ENCODE results near the gene TLR8. TPM values are rescaled to one million over a fixed set of nuclear protein-coding genes. Genes with fewer than 3 reads are reported as not detected.
A peak's percentile ranks its signal among the peaks of the same experiment; 100 is the strongest.

The TLR8 gene
- total and polyA plus RNA-seq, 10 of the 15 experiments (the other 5 are each of a cell fraction or from before 2014, with no cell fraction given), result 0.04 TPM; not detected in 9

DNA sequence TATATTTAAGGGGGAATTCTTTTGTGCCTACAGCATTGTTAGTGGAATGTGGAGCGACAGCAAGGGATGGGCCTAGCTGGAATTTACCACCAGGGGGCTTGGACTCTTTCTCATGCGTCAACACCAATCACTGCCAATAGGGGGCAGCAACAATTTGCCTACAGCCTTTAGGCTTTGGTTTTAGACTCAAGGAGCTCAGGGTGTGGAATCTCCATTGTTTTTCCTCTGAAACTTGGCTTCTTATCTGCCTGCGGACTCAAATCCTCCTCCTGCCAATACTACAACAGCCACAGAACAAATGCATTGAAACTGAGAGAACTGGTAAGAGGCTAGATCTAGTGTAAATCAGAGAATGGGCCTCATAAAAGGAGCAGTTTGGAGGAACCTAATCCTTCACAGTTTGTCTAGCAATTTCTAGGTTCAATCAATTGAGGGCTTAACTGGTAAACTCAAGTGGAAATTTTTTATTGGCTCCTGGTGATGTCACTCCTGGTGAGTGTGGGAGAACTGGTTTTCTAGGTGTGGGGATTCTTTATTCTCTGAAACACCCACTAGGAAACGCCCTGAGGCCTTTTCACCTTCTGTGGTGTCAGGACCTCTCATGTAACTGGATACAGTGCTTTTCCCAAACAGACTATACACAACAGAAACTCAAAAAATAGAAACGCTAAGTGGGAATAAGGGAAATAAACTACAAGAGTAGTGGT is 40.6 kb downstream of the TLR8 start (continued):
- TF ChIP-seq, protein P1, sequence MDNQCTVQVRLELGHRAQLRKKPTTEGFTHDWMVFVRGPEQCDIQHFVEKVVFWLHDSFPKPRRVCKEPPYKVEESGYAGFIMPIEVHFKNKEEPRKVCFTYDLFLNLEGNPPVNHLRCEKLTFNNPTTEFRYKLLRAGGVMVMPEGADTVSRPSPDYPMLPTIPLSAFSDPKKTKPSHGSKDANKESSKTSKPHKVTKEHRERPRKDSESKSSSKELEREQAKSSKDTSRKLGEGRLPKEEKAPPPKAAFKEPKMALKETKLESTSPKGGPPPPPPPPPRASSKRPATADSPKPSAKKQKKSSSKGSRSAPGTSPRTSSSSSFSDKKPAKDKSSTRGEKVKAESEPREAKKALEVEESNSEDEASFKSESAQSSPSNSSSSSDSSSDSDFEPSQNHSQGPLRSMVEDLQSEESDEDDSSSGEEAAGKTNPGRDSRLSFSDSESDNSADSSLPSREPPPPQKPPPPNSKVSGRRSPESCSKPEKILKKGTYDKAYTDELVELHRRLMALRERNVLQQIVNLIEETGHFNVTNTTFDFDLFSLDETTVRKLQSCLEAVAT (IDR thresholded peaks at IDR 0.05), result peak; percentile 44; the same call in 1 of the 2 replicates
- TF ChIP-seq FOXM1 (IDR thresholded peaks at IDR 0.05; ENCODE audit: low read depth, low read length) (no peak), ZNF207 (IDR thresholded peaks at IDR 0.05; ENCODE audit: borderline replicate concordance) (no peak), GATAD2B (conservative IDR thresholded peaks at IDR 0.05; ENCODE audit: low read depth) (peak; percentile 42; the same call in 1 of the 2 replicates), TAF1 (IDR thresholded peaks at IDR 0.05; ENCODE audit: borderline replicate concordance, low read depth, low read length) (no peak), EZH2 (IDR thresholded peaks at IDR 0.05; ENCODE audit: borderline replicate concordance, control insufficient read depth, low read depth, low read length) (no peak), ZSCAN29 (IDR thresholded peaks at IDR 0.05) (no peak), CHD4 (IDR thresholded peaks at IDR 0.05) (no peak), MYC (IDR thresholded peaks at IDR 0.05; ENCODE audit: insufficient read depth, insufficient read length, insufficient replicate concordance, low read length, severe bottlenecking) (no peak), IKZF2 (IDR thresholded peaks at IDR 0.05) (peak; percentile 76 to 80), RAD51 (IDR thresholded peaks at IDR 0.05) (no peak; the same call in 1 of the 2 replicates), ZBED1 (IDR thresholded peaks at IDR 0.05; ENCODE audit: borderline replicate concordance) (no peak), ATF7 (IDR thresholded peaks at IDR 0.05; ENCODE audit: low read depth) (peak; percentile 83), LARP7 (IDR thresholded peaks at IDR 0.05) (no peak)
- TF ChIP-seq, protein P2, sequence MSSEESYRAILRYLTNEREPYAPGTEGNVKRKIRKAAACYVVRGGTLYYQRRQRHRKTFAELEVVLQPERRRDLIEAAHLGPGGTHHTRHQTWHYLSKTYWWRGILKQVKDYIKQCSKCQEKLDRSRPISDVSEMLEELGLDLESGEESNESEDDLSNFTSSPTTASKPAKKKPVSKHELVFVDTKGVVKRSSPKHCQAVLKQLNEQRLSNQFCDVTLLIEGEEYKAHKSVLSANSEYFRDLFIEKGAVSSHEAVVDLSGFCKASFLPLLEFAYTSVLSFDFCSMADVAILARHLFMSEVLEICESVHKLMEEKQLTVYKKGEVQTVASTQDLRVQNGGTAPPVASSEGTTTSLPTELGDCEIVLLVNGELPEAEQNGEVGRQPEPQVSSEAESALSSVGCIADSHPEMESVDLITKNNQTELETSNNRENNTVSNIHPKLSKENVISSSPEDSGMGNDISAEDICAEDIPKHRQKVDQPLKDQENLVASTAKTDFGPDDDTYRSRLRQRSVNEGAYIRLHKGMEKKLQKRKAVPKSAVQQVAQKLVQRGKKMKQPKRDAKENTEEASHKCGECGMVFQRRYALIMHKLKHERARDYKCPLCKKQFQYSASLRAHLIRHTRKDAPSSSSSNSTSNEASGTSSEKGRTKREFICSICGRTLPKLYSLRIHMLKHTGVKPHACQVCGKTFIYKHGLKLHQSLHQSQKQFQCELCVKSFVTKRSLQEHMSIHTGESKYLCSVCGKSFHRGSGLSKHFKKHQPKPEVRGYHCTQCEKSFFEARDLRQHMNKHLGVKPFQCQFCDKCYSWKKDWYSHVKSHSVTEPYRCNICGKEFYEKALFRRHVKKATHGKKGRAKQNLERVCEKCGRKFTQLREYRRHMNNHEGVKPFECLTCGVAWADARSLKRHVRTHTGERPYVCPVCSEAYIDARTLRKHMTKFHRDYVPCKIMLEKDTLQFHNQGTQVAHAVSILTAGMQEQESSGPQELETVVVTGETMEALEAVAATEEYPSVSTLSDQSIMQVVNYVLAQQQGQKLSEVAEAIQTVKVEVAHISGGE (CRISPR knock-in tag; IDR thresholded peaks at IDR 0.05), result no peak
- TF ChIP-seq, protein P3, sequence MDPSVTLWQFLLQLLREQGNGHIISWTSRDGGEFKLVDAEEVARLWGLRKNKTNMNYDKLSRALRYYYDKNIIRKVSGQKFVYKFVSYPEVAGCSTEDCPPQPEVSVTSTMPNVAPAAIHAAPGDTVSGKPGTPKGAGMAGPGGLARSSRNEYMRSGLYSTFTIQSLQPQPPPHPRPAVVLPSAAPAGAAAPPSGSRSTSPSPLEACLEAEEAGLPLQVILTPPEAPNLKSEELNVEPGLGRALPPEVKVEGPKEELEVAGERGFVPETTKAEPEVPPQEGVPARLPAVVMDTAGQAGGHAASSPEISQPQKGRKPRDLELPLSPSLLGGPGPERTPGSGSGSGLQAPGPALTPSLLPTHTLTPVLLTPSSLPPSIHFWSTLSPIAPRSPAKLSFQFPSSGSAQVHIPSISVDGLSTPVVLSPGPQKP (IDR thresholded peaks at IDR 0.05; ENCODE audit: low read depth, low read length), result no peak
- TF ChIP-seq, protein P4, sequence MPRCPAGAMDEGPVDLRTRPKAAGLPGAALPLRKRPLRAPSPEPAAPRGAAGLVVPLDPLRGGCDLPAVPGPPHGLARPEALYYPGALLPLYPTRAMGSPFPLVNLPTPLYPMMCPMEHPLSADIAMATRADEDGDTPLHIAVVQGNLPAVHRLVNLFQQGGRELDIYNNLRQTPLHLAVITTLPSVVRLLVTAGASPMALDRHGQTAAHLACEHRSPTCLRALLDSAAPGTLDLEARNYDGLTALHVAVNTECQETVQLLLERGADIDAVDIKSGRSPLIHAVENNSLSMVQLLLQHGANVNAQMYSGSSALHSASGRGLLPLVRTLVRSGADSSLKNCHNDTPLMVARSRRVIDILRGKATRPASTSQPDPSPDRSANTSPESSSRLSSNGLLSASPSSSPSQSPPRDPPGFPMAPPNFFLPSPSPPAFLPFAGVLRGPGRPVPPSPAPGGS (IDR thresholded peaks at IDR 0.05; ENCODE audit: borderline replicate concordance, insufficient read depth, low read depth, low read length, poor library complexity, severe bottlenecking), result no peak
- TF ChIP-seq, protein P5, sequence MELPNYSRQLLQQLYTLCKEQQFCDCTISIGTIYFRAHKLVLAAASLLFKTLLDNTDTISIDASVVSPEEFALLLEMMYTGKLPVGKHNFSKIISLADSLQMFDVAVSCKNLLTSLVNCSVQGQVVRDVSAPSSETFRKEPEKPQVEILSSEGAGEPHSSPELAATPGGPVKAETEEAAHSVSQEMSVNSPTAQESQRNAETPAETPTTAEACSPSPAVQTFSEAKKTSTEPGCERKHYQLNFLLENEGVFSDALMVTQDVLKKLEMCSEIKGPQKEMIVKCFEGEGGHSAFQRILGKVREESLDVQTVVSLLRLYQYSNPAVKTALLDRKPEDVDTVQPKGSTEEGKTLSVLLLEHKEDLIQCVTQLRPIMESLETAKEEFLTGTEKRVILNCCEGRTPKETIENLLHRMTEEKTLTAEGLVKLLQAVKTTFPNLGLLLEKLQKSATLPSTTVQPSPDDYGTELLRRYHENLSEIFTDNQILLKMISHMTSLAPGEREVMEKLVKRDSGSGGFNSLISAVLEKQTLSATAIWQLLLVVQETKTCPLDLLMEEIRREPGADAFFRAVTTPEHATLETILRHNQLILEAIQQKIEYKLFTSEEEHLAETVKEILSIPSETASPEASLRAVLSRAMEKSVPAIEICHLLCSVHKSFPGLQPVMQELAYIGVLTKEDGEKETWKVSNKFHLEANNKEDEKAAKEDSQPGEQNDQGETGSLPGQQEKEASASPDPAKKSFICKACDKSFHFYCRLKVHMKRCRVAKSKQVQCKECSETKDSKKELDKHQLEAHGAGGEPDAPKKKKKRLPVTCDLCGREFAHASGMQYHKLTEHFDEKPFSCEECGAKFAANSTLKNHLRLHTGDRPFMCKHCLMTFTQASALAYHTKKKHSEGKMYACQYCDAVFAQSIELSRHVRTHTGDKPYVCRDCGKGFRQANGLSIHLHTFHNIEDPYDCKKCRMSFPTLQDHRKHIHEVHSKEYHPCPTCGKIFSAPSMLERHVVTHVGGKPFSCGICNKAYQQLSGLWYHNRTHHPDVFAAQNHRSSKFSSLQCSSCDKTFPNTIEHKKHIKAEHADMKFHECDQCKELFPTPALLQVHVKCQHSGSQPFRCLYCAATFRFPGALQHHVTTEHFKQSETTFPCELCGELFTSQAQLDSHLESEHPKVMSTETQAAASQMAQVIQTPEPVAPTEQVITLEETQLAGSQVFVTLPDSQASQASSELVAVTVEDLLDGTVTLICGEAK (IDR thresholded peaks at IDR 0.05; ENCODE audit: borderline replicate concordance), result no peak
